Fibroblast of lung (primary cell): ENCODE results near the gene SWT1. TPM values are rescaled to one million over a fixed set of nuclear protein-coding genes. Genes with fewer than 3 reads are reported as not detected.

Experiments used
- DNase-seq, 2 donors: peaks; one replicate each; pipeline versions ENCODE4 v3.0.0 to v3.0.0-alpha.2; 2010; ENCODE audit warnings: low read depth in 2 of 2
- H2AFZ ChIP-seq: 2 replicates; pipeline ENCODE4 v1.5.1; 2012; ENCODE audit warnings: low read length, control low read depth, inconsistent platforms
- H3K27ac ChIP-seq: 2 replicates; pipeline ENCODE4 v1.5.1; 2011; ENCODE audit warnings: low read length, control low read depth; ENCODE audit not compliant: insufficient read depth
- H3K27me3 ChIP-seq: 2 replicates; pipeline ENCODE4 v1.5.1; 2011; ENCODE audit warnings: mild to moderate bottlenecking, low read length; ENCODE audit not compliant: control insufficient read depth, insufficient read depth
- H3K36me3 ChIP-seq: 2 replicates; pipeline ENCODE4 v1.5.1; 2011; ENCODE audit warnings: low read length; ENCODE audit not compliant: control insufficient read depth, insufficient read depth
- H3K4me1 ChIP-seq: 2 replicates; pipeline ENCODE4 v1.5.1; 2011; ENCODE audit warnings: low read length; ENCODE audit not compliant: control insufficient read depth, insufficient read depth; ENCODE audit errors: extremely low read depth
- H3K4me2 ChIP-seq: 2 replicates; pipeline ENCODE4 v1.5.1; 2011; ENCODE audit warnings: low read length, control low read depth; ENCODE audit not compliant: insufficient read depth; ENCODE audit errors: extremely low read depth
- H3K4me3 ChIP-seq, 4 experiments: fragments of 200-600 bp in 1 of 4; sonication (generic) in 1 of 4; replicated peaks in 1 of 4; 2 replicates each; pipeline ENCODE4 v1.5.1; 2011 to 2016; ENCODE audit warnings: low read length in 4 of 4, low read depth in 3 of 4, mild to moderate bottlenecking in 3 of 4, control low read depth in 2 of 4, inconsistent platforms in 1 of 4, mixed read lengths in 1 of 4; ENCODE audit not compliant: insufficient read depth in 1 of 4; ENCODE audit errors: control extremely low read depth in 1 of 4
- H3K79me2 ChIP-seq: 2 replicates; pipeline ENCODE4 v1.5.1; 2012; ENCODE audit warnings: mild to moderate bottlenecking, low read length, inconsistent platforms; ENCODE audit not compliant: control insufficient read depth, insufficient read depth
- H3K9ac ChIP-seq: 2 replicates; pipeline ENCODE4 v1.5.1; 2011; ENCODE audit warnings: mild to moderate bottlenecking, low read length, control low read depth; ENCODE audit not compliant: insufficient read depth
- H3K9me3 ChIP-seq: 2 replicates; pipeline ENCODE4 v1.5.1; 2012; ENCODE audit warnings: low read depth, low read length; ENCODE audit not compliant: control insufficient read depth, insufficient read depth
- H4K20me1 ChIP-seq: 2 replicates; pipeline ENCODE4 v1.5.1; 2011; ENCODE audit warnings: low read length; ENCODE audit not compliant: control insufficient read depth, insufficient read depth; ENCODE audit errors: extremely low read depth
- EZH2 ChIP-seq: IDR thresholded peaks from 2 replicates; pipeline ENCODE4 v1.5.1; 2012; ENCODE audit warnings: low read length, control low read depth, mild to moderate bottlenecking; ENCODE audit errors: missing control alignments
- polyA plus RNA-seq, 2 donors: library from polyadenylated mRNA; depleted of rRNA in 1 of 2; stranded (reverse) in 1 of 2; unstranded in 1 of 2; fragments of >200 nt; gene quantifications; 2 replicates each; pipeline ENCODE4 v1.2.1, GENCODE V29; 2011 to 2012; ENCODE audit warnings: missing spikeins in 1 of 2
- total RNA-seq: library from RNA; depleted of rRNA; stranded (reverse); fragments of >200 nt; gene quantifications from 2 replicates; pipeline ENCODE4 v1.2.1, GENCODE V29; 2014
- TF ChIP-seq, protein P1 (sequence below), 2 donors: IDR thresholded peaks in 1 of 2; conservative IDR thresholded peaks in 1 of 2; 1 replicate in 1 of 2; 2 replicates in 1 of 2; pipeline ENCODE4 v1.5.1; 2011 to 2012; ENCODE audit warnings: low read length in 2 of 2, control low read depth in 1 of 2, inconsistent platforms in 1 of 2, low read depth in 1 of 2, mild to moderate bottlenecking in 1 of 2

SWT1 gene
- total and polyA plus RNA-seq, 2 donors (not counting 1 experiment from before 2014, with no cell fraction given) = 3.4 to 8.4 TPM

GRCh38 chr1:185341196-185341781, 184.3 kb downstream of the SWT1 start:
- H3K4me1 ChIP-seq = no peaks in the 10 kb centered on the region
- H3K9me3 ChIP-seq = no peaks in the 10 kb centered on the region
- DNase-seq = no peak
- H3K9ac ChIP-seq = no peak overlapping the region
- no peaks in the 10 kb centered on the region for H3K79me2 ChIP-seq
- H3K4me3 ChIP-seq = no peak overlapping the region
- no peaks in the 10 kb centered on the region for H3K27me3 ChIP-seq
- no peaks in the 10 kb centered on the region for H4K20me1 ChIP-seq
- TF ChIP-seq, protein P1, sequence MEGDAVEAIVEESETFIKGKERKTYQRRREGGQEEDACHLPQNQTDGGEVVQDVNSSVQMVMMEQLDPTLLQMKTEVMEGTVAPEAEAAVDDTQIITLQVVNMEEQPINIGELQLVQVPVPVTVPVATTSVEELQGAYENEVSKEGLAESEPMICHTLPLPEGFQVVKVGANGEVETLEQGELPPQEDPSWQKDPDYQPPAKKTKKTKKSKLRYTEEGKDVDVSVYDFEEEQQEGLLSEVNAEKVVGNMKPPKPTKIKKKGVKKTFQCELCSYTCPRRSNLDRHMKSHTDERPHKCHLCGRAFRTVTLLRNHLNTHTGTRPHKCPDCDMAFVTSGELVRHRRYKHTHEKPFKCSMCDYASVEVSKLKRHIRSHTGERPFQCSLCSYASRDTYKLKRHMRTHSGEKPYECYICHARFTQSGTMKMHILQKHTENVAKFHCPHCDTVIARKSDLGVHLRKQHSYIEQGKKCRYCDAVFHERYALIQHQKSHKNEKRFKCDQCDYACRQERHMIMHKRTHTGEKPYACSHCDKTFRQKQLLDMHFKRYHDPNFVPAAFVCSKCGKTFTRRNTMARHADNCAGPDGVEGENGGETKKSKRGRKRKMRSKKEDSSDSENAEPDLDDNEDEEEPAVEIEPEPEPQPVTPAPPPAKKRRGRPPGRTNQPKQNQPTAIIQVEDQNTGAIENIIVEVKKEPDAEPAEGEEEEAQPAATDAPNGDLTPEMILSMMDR (conservative IDR thresholded peaks at IDR 0.05 in 1 of 2, IDR thresholded peaks at IDR 0.05 in 1 of 2; ENCODE audit: low read depth in 1 of 2, low read length in 2 of 2) = no peak
- no peak for TF ChIP-seq EZH2
- no peak overlapping the region for H3K4me2 ChIP-seq
- H3K36me3 ChIP-seq = no peaks in the 10 kb centered on the region
- H2AFZ ChIP-seq = no peak overlapping the region
- no peak overlapping the region for H3K27ac ChIP-seq

Other genes starting within 250 kb of the SWT1 start
- gene NIBAN1, start 182.7 kb upstream of the SWT1 start, total RNA-seq = 91.7 and 122 TPM in 2 replicates
- gene NIBAN1, start 182.7 kb upstream of the SWT1 start, polyA plus RNA-seq = 11.9 and 31.3 TPM in 2 replicates
- 18.2 and 19.7 TPM in 2 replicates for gene RNF2, start 111.6 kb upstream of the SWT1 start, total RNA-seq
- 40.6 TPM in 2 replicates for gene RNF2, start 111.6 kb upstream of the SWT1 start, polyA plus RNA-seq
- 22.3 and 26.4 TPM in 2 replicates for gene TRMT1L, start 214 bp upstream of the SWT1 start, total RNA-seq
- 19.4 and 19.6 TPM in 2 replicates for gene TRMT1L, start 214 bp upstream of the SWT1 start, polyA plus RNA-seq
- 20.0 and 23.8 TPM in 2 replicates for gene IVNS1ABP, start 160.1 kb downstream of the SWT1 start, total RNA-seq
- 17.8 and 25.4 TPM in 2 replicates for gene IVNS1ABP, start 160.1 kb downstream of the SWT1 start, polyA plus RNA-seq